Naive thymus-derived CD4-positive, alpha-beta T cell (primary cell): ENCODE data around the gene KCNE3. TPM values are rescaled to one million over a fixed set of nuclear protein-coding genes. Genes with fewer than 3 reads are reported as not detected.

ENCODE experiments used
- ATAC-seq: fragments of 150-1000 bp; cut with Tn5 transposase; 2 replicates; pipeline ENCODE4 v1.10.0; 2021; ENCODE audit warnings: mild to moderate bottlenecking, moderate library complexity
- CTCF ChIA-PET: fragments of 350-600 bp; sonication (Branson Sonifier 250); formaldehyde crosslinking; loops from one replicate; lab custom pipeline; 2021; ENCODE audit warnings: antibody characterized with exemption; lab: Charles Lee
- POLR2A ChIA-PET: fragments of 350-600 bp; sonication (Branson Sonifier 250); formaldehyde crosslinking; loops from one replicate; lab custom pipeline; 2021; ENCODE audit warnings: antibody characterized with exemption, inconsistent platforms; lab: Charles Lee
- DNase-seq, 9 donors: peaks; one replicate each; pipeline versions ENCODE4 v3.0.0 to v3.0.0-alpha.2; 2020 to 2022; ENCODE audit warnings: mixed read lengths in 1 of 9
- H3K27ac ChIP-seq: one replicate; pipeline ENCODE4 v1.7.0; 2013; ENCODE audit warnings: mild to moderate bottlenecking, low read depth, low read length, moderate library complexity
- H3K27me3 ChIP-seq, 2 donors: one replicate each; pipeline ENCODE4 v1.7.0; 2013; ENCODE audit warnings: low read length in 2 of 2, mild to moderate bottlenecking in 2 of 2, moderate library complexity in 2 of 2; ENCODE audit not compliant: control insufficient read depth in 2 of 2, insufficient read depth in 2 of 2
- H3K36me3 ChIP-seq, 3 experiments: 1 replicate in 2 of 3; 2 replicates in 1 of 3; pipeline ENCODE4 v1.7.0; 2013; ENCODE audit warnings: low read length in 3 of 3, mild to moderate bottlenecking in 3 of 3, moderate library complexity in 1 of 3; ENCODE audit not compliant: insufficient read depth in 3 of 3, control insufficient read depth in 2 of 3
- H3K4me1 ChIP-seq, 2 donors: one replicate each; pipeline ENCODE4 v1.7.0; 2013; ENCODE audit warnings: low read length in 2 of 2, mild to moderate bottlenecking in 2 of 2, moderate library complexity in 1 of 2; ENCODE audit not compliant: control insufficient read depth in 2 of 2, insufficient read depth in 2 of 2
- H3K4me3 ChIP-seq: 2 replicates; pipeline ENCODE4 v1.7.0; 2013; ENCODE audit warnings: mild to moderate bottlenecking, low read length
- H3K9me3 ChIP-seq, 3 experiments: 1 replicate in 2 of 3; 2 replicates in 1 of 3; pipeline ENCODE4 v1.7.0; 2013; ENCODE audit warnings: low read length in 3 of 3; ENCODE audit not compliant: control insufficient read depth in 2 of 3
- H3K27ac Mint-ChIP-seq, 9 donors: one replicate each; pipeline ENCODE4 v1.8.0; 2020 to 2022; ENCODE audit warnings: mixed read lengths in 9 of 9, mild to moderate bottlenecking in 8 of 9, moderate library complexity in 5 of 9, inconsistent platforms in 2 of 9
- H3K27me3 Mint-ChIP-seq, 5 donors: one replicate each; pipeline ENCODE4 v1.8.0; 2021 to 2022; ENCODE audit warnings: mixed read lengths in 5 of 5, mild to moderate bottlenecking in 1 of 5
- H3K36me3 Mint-ChIP-seq, 5 donors: one replicate each; pipeline ENCODE4 v1.8.0; 2020 to 2022; ENCODE audit warnings: mixed read lengths in 5 of 5, mild to moderate bottlenecking in 3 of 5, inconsistent platforms in 1 of 5
- H3K4me1 Mint-ChIP-seq, 7 donors: one replicate each; pipeline ENCODE4 v1.8.0; 2020 to 2022; ENCODE audit warnings: mixed read lengths in 7 of 7, mild to moderate bottlenecking in 3 of 7, inconsistent platforms in 1 of 7
- H3K4me3 Mint-ChIP-seq, 10 donors: one replicate each; pipeline ENCODE4 v1.8.0; 2020 to 2022; ENCODE audit warnings: mild to moderate bottlenecking in 10 of 10, mixed read lengths in 10 of 10, moderate library complexity in 6 of 10, inconsistent platforms in 2 of 10
- H3K9me3 Mint-ChIP-seq, 11 donors: one replicate each; pipeline ENCODE4 v1.8.0; 2020 to 2022; ENCODE audit warnings: mixed read lengths in 11 of 11, mild to moderate bottlenecking in 4 of 11, inconsistent platforms in 1 of 11, moderate library complexity in 1 of 11
- intact Hi-C, 2 donors: fragments of 100-400 bp; cut with micrococcal nuclease; formaldehyde crosslinking; loops; one replicate each; pipeline ENCODE4 v1.15.1; 2023
- polyA plus RNA-seq, 2 donors: library from polyadenylated mRNA; unstranded; fragments of 300-500 nt; fragmentation: Illumina TruSeq; gene quantifications; one replicate each; pipeline ENCODE4 v1.2.3, GENCODE V29; 2021
- total RNA-seq, 6 experiments: library from RNA in 5 of 6; stranded (reverse) in 5 of 6; gene quantifications; 1 replicate in 5 of 6; 2 replicates in 1 of 6; pipeline ENCODE4 v1.2.3 and lab custom pipeline; 2021 to 2026

Gene KCNE3
- total and polyA plus RNA-seq, 7 experiments from 2014 or later: 0.27 to 16.4 (median 0.97) TPM; not detected in 3

DNA sequence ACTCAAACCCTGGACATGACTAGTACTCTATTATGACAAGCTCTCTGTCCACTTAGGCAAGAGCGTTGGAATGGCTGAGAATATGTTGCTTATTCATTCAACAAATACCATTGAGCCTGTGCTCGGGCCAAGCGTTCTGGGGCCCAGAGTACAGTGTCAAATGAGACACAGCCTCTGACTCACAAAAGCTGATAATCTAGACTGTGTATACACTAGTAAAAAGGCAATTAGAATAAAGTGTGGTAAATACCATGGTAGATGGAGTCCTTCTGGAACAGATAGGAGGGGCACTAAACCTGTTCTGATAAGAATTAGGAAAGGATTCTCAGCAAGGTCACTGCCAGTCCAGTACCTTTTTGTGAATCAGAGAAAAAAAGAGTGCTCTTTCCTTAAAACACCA, 24.7 kb downstream of the KCNE3 start:
- H3K9me3 Mint-ChIP-seq: peaks cover 0 to 10% (median 0%) of the 10 kb centered on the region in 11 donors
- CTCF ChIA-PET: interaction anchor here (0.6 to 1.6 kb wide), 2 partner anchors 12 to 14 kb away, joined by 3 to 4 read pairs; no protein-coding TSS in a partner anchor
- H3K36me3 Mint-ChIP-seq: no peaks in the 10 kb centered on the region
- Histone ChIP-seq H3K4me1 (no peaks in the 10 kb centered on the region), H3K27ac (no peak overlapping the region), H3K4me3 (no peak overlapping the region), H3K36me3 (no peaks in the 10 kb centered on the region), H3K27me3 (no peaks in the 10 kb centered on the region), H3K9me3 (no peaks in the 10 kb centered on the region)
- no peak overlapping the region for H3K27ac Mint-ChIP-seq
- ATAC-seq: no peak
- intact Hi-C loops: no loop called here
- no peaks in the 10 kb centered on the region for H3K4me1 Mint-ChIP-seq
- POLR2A ChIA-PET: no interaction called here
- no peaks in the 10 kb centered on the region for H3K27me3 Mint-ChIP-seq
- DNase-seq: no peak
- no peak overlapping the region for H3K4me3 Mint-ChIP-seq

DNA sequence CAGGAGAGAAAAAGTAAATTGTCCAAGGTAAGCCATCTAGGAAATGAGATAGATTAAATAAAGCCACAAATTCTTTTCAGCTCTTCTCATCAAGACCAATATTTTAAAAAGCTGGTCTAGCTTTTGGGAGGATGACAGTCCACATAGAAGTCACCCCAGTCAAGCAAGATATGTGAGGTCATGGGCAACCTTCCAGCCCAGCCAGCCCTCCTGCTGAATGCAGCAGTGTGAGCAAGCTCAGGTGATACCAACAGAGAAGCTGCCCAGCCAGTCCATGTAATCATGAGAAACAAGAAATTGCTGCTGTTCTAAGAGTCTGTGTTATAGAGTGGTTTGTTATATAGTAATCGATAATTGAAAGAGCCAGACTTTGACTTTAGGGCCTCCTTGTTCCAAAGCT, 28.7 kb downstream of the KCNE3 start:
- Histone ChIP-seq H3K27me3 (no peaks in the 10 kb centered on the region), H3K4me1 (no peaks in the 10 kb centered on the region), H3K27ac (no peak overlapping the region), H3K9me3 (no peaks in the 10 kb centered on the region), H3K36me3 (no peaks in the 10 kb centered on the region), H3K4me3 (no peak overlapping the region)
- H3K9me3 Mint-ChIP-seq: peaks cover 0 to 10% (median 0%) of the 10 kb centered on the region in 11 donors
- H3K36me3 Mint-ChIP-seq: no peaks in the 10 kb centered on the region
- ATAC-seq (no peak), DNase-seq (no peak)
- H3K27me3 Mint-ChIP-seq: peaks cover 0 to 6% (median 2%) of the 10 kb centered on the region in 5 donors
- intact Hi-C loops: no loop called here
- H3K4me1 Mint-ChIP-seq: peaks cover 0 to 2% (median 0%) of the 10 kb centered on the region in 7 donors
- H3K4me3 Mint-ChIP-seq: no peak overlapping the region
- H3K27ac Mint-ChIP-seq: no peak overlapping the region
- CTCF ChIA-PET: interaction anchor here (0.9 kb wide), 1 partner anchor 13 kb away, joined by 3 read pairs; no protein-coding TSS in a partner anchor
- POLR2A ChIA-PET: no interaction called here

DNA sequence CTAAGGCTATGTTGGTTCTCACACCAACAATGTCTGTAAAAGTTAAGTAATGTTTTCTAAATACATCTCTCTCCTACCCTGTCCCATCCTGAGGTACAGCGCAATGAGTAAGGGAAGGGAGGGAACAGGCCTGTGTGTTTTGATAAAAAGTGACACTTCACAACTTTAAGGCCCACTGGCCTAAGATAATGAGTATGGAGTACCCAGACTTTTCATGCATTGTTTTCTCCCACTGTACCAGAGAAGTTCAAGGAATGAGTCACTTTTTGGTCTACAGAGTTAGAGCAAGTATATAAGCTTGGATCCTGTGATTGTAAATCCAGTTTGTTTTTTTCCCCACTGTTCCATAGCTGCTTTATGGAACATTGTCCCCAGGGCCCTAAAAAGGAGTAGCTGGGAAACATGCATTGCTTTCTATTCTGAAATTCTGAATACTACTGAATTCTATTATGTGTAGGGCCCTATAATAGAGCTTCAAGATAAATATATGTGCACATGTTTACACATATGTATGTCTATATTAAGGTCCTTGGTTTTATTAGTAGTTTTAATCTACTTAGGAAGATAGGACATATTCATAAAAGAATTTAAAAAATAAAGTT, 29.8 kb downstream of the KCNE3 start:
- DNase-seq (no peak), ATAC-seq (no peak)
- ChIA-PET POLR2A (interaction anchor here (1.1 kb wide), 1 partner anchor 8 kb away, joined by 5 read pairs; no protein-coding TSS in a partner anchor), CTCF (interaction anchor here (1.5 kb wide), 1 partner anchor 12 kb away, joined by 6 read pairs; no protein-coding TSS in a partner anchor)
- H3K4me1 Mint-ChIP-seq: peaks cover 0 to 3% (median 0%) of the 10 kb centered on the region in 7 donors
- intact Hi-C loops: no loop called here
- no peak overlapping the region for H3K4me3 ChIP-seq
- no peaks in the 10 kb centered on the region for H3K4me1 ChIP-seq
- no peak overlapping the region for H3K27ac Mint-ChIP-seq
- peaks cover 0 to 11% (median 4%) of the 10 kb centered on the region in 5 donors for H3K27me3 Mint-ChIP-seq
- H3K36me3 Mint-ChIP-seq: no peaks in the 10 kb centered on the region
- H3K36me3 ChIP-seq: no peaks in the 10 kb centered on the region
- H3K4me3 Mint-ChIP-seq: no peak overlapping the region
- H3K9me3 Mint-ChIP-seq: peaks cover 0 to 10% (median 0%) of the 10 kb centered on the region in 11 donors
- H3K27ac ChIP-seq: no peak overlapping the region
- no peaks in the 10 kb centered on the region for H3K9me3 ChIP-seq
- no peaks in the 10 kb centered on the region for H3K27me3 ChIP-seq

DNA sequence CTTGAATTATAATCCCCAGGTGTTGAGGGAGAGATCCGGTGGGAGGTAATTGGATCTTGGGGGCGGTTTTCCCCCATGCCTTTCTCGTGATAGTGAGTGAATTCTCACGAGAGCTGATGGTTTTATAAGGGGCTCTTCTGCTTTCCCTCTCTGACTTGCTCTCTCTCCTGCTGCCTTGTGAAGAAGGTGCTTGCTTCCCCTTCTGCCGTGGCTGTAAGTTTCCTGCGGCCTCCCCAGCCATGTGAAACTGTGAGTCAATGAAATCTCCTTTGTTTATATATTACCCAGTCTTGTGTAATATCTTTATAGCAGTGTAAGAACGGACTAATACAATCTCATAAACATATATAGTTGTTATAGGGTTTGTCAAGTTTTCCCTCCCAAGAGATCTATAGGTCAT, 32.8 kb downstream of the KCNE3 start:
- Mint-ChIP-seq H3K4me3 (no peak overlapping the region), H3K27ac (no peak overlapping the region), H3K36me3 (no peaks in the 10 kb centered on the region), H3K27me3 (peaks cover 0 to 12% (median 4%) of the 10 kb centered on the region in 5 donors), H3K9me3 (no peaks in the 10 kb centered on the region), H3K4me1 (peaks cover 0 to 3% (median 0%) of the 10 kb centered on the region in 7 donors)
- intact Hi-C loops: no loop called here
- Histone ChIP-seq H3K27ac (no peak overlapping the region), H3K4me3 (no peak overlapping the region), H3K36me3 (no peaks in the 10 kb centered on the region), H3K9me3 (no peaks in the 10 kb centered on the region), H3K4me1 (no peaks in the 10 kb centered on the region), H3K27me3 (no peaks in the 10 kb centered on the region)
- ATAC-seq (peak; percentile 44), DNase-seq (no peak)
- ChIA-PET POLR2A (no interaction called here), CTCF (no interaction called here)

DNA sequence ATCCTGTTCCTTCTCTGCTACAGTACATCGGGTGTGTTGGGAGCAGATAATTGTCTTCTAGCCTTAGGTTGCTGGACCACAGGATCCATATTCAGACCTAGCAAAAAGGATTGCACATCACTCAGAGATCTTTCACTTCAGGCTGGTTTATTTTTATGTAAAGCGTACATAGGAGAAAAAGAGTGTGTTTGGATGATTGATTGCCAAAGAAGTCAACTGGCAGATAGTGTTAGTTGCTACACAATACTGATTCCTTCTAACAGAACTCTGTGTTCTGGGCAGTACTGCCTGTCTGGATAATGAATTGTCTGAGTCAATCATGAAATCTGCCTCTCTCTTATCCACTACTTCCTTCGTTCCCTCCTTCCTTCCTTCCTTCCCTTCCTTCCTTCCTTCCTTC, 38.1 kb downstream of the KCNE3 start:
- no peaks in the 10 kb centered on the region for H3K36me3 ChIP-seq
- peaks cover 0 to 6% (median 4%) of the 10 kb centered on the region in 5 donors for H3K27me3 Mint-ChIP-seq
- no peaks in the 10 kb centered on the region for H3K27me3 ChIP-seq
- no peak overlapping the region for H3K4me3 Mint-ChIP-seq
- H3K36me3 Mint-ChIP-seq: peaks cover 0 to under 1% (median 0%) of the 10 kb centered on the region in 5 donors
- no peaks in the 10 kb centered on the region for H3K4me1 ChIP-seq
- ChIA-PET POLR2A (interaction anchor here (0.6 kb wide), 1 partner anchor 22 kb away, joined by 3 read pairs; no protein-coding TSS in a partner anchor), CTCF (interaction anchor here (0.6 kb wide), 1 partner anchor 135 kb away, joined by 3 read pairs; no protein-coding TSS in a partner anchor)
- no peak for ATAC-seq
- H3K9me3 ChIP-seq: no peaks in the 10 kb centered on the region
- no peak overlapping the region for H3K27ac ChIP-seq
- peaks cover 0 to 2% (median 0%) of the 10 kb centered on the region in 7 donors for H3K4me1 Mint-ChIP-seq
- H3K4me3 ChIP-seq: no peak overlapping the region
- no peak overlapping the region for H3K27ac Mint-ChIP-seq
- intact Hi-C loops: no loop called here
- peaks cover 0 to 23% (median 6%) of the 10 kb centered on the region in 11 donors for H3K9me3 Mint-ChIP-seq
- DNase-seq: no peak

DNA sequence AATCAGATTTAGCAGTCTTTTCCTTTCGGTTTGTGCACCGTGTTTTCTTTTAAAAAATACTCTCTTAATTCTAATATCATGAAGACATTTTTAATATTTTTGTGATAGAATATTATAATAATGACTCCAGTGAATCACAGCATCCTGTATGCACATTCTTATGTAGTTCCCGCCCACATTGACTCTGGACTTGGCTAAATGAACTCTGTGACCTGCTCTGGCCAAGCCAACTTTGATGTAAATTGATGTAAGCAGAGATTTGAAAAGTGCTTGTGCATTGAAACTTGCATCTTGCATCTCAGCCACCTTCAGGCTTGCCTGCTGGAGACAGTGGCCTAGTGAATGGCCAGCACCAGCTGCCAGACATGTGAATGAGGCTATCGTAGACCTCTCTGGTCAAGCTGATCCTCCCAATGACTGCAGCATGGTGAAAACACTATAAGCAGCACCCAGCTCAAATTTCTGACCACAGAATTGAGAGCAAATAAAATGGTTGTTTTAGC, 39.9 kb downstream of the KCNE3 start:
- DNase-seq (no peak), ATAC-seq (no peak)
- ChIA-PET CTCF (interaction anchor here (1.2 kb wide), 1 partner anchor 15 kb away, joined by 3 read pairs; no protein-coding TSS in a partner anchor), POLR2A (interaction anchor here (0.7 kb wide), 1 partner anchor 1715 kb away, joined by 3 read pairs; no protein-coding TSS in a partner anchor)
- intact Hi-C loops: no loop called here
- Mint-ChIP-seq H3K27me3 (no peaks in the 10 kb centered on the region), H3K4me1 (no peaks in the 10 kb centered on the region), H3K36me3 (peaks cover 0 to 3% (median 0%) of the 10 kb centered on the region in 5 donors), H3K9me3 (peaks cover 0 to 26% (median 8%) of the 10 kb centered on the region in 11 donors), H3K27ac (no peak overlapping the region), H3K4me3 (no peak overlapping the region)
- Histone ChIP-seq H3K4me3 (no peak overlapping the region), H3K27me3 (no peaks in the 10 kb centered on the region), H3K36me3 (no peaks in the 10 kb centered on the region), H3K27ac (no peak overlapping the region), H3K9me3 (no peaks in the 10 kb centered on the region), H3K4me1 (no peaks in the 10 kb centered on the region)
